RWPE1 (cell line): Measurements from ENCODE around the gene TIMM22.

Experiments
- CTCF ChIA-PET: fragments of 350-600 bp; sonication (Branson Sonifier 250); formaldehyde crosslinking; extraction: SDS; loops from one replicate; lab custom pipeline; 2021; lab: Yijun Ruan, JAX
- POLR2A ChIA-PET: fragments of 400-600 bp; formaldehyde crosslinking; extraction: SDS; loops from one replicate; lab custom pipeline; 2020; ENCODE audit warnings: antibody characterized with exemption; ENCODE audit not compliant: low non-redundant PET; lab: Yijun Ruan, JAX
- DNase-seq: peaks from one replicate; pipeline ENCODE4 v3.0.0; 2012; ENCODE audit warnings: low spot score
- H3K27ac ChIP-seq: fragments of 450-650 bp; 2 replicates; pipeline ENCODE4 v1.5.1; 2017
- CTCF ChIP-seq: fragments of 450-650 bp; conservative IDR thresholded peaks from 2 replicates; pipeline ENCODE4 v1.5.1; 2017; ENCODE audit warnings: low read depth, mild to moderate bottlenecking

The TIMM22 gene

GRCh38 chr17:1003972-1004768 lies 7.2 kb downstream of the TIMM22 start:
- ChIA-PET CTCF (no interaction called here), POLR2A (no interaction called here)

GRCh38 chr17:1004769-1005295 lies 7.9 kb downstream of the TIMM22 start:
- TF ChIP-seq CTCF: no peak
- CTCF ChIA-PET: no interaction called here
- no peak for DNase-seq
- POLR2A ChIA-PET: no interaction called here
- H3K27ac ChIP-seq: peak overlapping the region; percentile 78

More at GRCh38 chr17:1003972-1004768, 7.2 kb downstream of the TIMM22 start:
- DNase-seq: no peak
- TF ChIP-seq CTCF: no peak
- H3K27ac ChIP-seq: peak overlapping the region; percentile 78

- DNase-seq: no peak
- ChIA-PET CTCF (interaction anchor here (1.3 kb wide), 1 partner anchor 51 kb away, joined by 3 read pairs; no protein-coding TSS in a partner anchor), POLR2A (no interaction called here)
- peak overlapping the region; percentile 78 for H3K27ac ChIP-seq
- TF ChIP-seq CTCF: no peak
Observed at GRCh38 chr17:1005361-1005946, 8.5 kb downstream of the TIMM22 start.

- ChIA-PET CTCF (interaction anchor here (0.9 to 1.3 kb wide), 2 partner anchors 23 to 50 kb away, joined by 3 read pairs; no protein-coding TSS in a partner anchor), POLR2A (no interaction called here)
- no peak for TF ChIP-seq CTCF
- peak overlapping the region; percentile 78 for H3K27ac ChIP-seq
- no peak for DNase-seq
Observed at GRCh38 chr17:1006054-1006453, 9.1 kb downstream of the TIMM22 start.

GRCh38 chr17:1007310-1008007 lies 10.5 kb downstream of the TIMM22 start:
- ChIA-PET CTCF (interaction anchor here (0.7 kb wide), 1 partner anchor 8 kb away, joined by 3 read pairs; no protein-coding TSS in a partner anchor), POLR2A (no interaction called here)
- peak overlapping the region; percentile 3; the same call in 1 of the 2 replicates for H3K27ac ChIP-seq
- DNase-seq: no peak
- no peak for TF ChIP-seq CTCF
